GM21528 (cell line): ENCODE data around the gene COMMD9.

ENCODE experiments used
- ATAC-seq: cut with Tn5 transposase; IDR thresholded peaks from one replicate; pipeline ENCODE4 v1.9.1; 2021; ENCODE audit warnings: mild to moderate bottlenecking, moderate library complexity; ENCODE audit not compliant: unreplicated experiment, low FRiP score

COMMD9 gene

DNA sequence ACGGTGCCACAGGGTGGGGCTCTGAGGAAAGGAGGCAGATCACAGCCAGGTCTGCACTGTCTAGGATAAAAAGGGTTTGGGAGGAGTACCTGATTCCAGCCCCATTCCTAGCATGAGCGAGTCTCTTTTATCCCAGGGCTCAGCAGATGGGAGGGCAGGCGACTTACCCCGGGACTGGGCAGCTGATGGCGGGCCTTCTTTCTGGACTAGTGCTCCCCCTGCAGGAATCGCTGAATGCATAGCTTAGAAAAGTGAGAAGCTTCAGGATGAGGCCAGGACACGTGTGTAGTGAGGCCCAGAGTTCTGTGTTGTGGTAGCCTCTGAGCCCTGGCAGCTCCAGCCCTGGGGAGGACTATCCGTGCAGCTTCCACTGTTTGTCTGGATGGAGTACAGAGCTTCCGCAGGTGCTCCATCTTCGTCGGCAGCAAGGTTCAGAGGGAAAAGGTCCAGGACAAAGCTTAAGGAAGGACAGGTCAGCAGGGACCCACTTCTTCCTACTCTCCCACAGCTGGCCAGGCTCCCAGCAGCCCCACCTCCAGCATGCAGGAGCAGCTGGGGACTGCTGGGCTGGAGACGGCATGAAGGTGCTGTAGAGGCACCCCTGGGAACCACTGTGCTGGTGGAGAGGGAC, 30.4 kb downstream of the COMMD9 start:
- no peak for ATAC-seq

DNA sequence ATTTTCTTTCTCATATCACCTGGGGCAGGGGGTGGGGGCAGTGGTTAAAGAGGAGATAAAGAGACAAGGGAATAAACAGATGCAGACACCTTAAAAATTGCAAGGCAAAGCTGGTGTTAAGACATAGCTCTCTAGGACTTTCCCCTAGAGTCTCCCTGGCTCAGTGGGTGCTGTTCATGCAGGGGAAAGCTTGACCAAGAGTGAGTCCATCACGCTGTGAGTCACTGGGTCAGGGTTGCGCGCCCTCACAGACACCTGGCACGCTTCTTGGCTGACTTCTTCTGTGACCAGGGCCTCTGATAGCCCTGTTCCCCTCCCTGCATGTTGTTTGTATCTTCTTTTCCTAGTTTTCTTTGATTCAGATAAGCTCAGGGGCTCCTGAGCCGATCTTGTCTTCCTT, 31.9 kb downstream of the COMMD9 start:
- no peak for ATAC-seq

DNA sequence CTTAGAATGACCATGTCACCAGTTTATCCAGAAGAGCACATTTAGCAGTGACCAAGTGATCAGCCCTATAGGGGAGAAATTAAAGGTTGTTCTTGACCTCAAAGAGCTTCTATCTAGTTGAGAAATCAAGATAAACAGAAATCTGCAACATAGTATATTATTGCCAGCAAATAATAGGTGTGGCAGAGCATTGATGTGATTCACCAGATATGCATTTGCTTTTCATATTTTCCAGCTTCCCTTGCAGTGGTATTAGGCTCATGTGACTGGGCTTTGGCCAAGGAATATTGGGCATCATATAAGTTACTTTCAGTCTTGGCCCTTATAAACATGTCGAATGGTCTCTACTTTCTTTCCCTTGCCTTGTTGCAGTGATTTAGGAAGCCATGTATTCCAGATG, 34.5 kb downstream of the COMMD9 start:
- no peak for ATAC-seq

DNA sequence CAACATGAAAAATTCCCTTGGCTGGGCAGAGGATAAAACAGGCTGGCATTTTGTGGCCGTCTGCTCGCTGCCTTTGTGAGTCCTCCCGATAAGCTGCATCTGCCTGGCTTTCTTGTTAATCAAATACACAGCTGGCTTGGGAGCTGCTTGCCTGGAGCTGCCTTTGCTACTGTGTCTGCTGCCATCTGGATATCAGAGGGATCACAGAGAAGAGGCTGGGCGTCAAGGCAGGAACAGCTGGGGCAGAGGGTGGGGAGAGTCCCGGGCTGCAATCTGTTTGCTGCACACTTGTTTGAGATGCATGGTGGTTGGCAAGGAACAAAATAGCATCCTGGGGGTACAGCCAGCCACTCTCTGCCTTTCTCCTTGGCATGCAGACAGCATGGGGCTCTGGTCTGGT, 36.0 kb downstream of the COMMD9 start:
- no peak for ATAC-seq

DNA sequence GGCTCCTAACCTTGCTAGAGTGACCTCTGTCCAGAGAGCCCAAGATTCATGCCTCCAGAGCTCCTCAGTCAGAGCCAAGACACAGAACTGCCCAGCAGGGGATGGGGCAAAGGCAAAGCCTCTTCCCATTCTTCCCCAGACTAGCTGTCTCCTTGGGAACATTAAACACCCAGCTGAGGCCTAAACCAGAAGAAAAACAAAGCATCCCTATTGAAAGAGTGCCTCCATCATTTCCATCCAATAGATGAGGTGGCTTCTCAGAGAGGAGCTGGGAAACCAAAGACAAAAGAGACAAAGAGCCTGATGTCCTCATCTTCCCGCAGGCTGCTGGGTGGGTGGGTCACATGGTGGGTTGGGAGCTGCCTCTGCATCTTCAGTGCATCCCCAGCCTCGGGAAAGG, 37.4 kb downstream of the COMMD9 start:
- no peak for ATAC-seq

DNA sequence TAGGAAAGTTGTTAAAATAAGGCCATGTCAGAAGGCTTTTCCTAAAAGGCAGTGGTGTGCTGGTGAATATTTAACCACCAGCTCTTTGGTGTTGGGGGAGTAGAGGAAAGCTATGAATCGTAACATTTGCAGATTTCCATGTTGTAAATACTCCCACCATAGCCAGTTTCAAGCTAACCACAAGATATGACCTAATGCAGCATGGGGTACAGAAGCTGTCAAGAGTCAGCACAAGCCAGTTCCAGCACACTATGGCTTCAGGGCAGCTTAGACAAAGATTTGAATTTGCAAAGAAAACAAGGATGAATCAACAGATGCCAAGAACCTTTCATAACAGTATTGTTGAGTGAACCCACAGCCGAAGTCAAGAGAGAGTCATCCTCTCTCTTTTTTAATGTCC, 40.0 kb downstream of the COMMD9 start:
- no peak for ATAC-seq

DNA sequence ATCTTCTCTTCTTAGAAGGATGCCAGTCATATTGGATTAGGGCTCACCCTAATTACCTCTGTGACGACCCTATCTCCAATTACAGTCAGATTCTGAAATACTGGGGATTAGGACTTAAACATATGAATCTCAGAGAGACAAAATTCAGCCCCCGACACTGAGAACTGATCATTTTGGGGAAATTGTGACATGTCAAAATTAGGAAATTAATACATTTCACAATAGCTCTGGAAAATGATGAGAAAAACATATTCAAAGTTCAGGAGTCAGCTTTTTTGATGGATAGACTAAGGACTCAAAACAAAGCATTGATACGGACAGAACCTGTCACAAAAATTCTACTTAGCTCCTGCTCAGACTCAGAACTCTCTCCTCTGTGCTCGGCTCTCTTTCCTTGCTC, 40.8 kb downstream of the COMMD9 start:
- no peak for ATAC-seq

DNA sequence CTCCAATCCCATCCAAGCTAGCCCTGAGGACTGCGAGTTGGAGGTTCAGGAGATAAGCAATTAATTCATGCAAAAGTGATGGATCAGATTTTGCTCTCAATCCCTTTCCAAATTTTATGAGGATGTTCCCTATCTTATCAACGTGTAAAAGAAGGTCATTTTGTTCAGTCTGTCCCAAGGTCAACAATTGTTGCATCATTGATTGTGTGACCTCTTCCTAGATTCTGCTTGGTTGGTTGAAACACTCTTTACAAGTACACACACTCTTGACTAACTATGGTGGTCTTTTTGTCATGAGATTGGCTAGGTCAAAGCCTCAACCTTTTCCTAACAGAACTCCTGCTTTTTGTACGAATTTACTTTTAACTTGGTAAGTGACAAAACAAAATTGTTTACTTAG, 41.7 kb downstream of the COMMD9 start:
- no peak for ATAC-seq

DNA sequence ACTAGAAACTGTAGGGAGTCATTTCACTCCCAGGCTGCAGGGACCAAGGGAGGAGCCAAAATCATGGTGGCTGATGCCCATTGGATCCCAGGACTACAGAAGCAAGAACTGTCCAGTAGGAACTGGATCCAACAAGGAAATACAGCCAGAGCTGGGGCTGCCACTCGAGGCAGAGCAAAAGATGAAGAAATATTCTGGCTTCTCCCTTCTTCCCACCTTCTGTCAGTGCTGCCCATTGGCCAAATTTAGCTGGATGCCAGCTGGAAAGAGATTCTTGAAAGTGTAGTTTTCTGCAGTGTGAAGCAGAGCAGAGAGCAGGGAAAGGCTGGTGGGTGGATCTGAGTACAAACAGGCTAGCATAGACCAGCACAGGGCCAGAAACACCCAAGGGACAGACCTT, 45.6 kb downstream of the COMMD9 start:
- ATAC-seq, result no peak

DNA sequence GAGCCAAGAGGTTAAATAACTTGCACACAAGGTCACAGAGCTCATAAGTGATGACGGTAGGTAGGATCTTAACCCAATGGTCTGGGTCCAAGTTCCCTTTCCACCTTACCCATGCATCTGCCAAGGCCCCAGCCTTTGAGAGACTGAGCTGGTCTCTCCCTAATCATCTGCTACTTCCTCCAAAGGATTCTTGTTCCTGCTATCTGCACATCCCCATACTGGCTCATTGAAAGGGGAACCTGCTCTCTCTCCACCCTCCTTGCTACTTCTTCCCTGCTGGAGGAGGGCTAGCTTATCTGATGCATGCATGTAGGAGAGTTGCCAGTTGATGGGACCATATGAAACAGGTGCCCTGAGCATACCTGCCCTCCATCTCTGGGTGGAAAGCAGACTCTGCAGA, 47.7 kb downstream of the COMMD9 start:
- no peak for ATAC-seq

DNA sequence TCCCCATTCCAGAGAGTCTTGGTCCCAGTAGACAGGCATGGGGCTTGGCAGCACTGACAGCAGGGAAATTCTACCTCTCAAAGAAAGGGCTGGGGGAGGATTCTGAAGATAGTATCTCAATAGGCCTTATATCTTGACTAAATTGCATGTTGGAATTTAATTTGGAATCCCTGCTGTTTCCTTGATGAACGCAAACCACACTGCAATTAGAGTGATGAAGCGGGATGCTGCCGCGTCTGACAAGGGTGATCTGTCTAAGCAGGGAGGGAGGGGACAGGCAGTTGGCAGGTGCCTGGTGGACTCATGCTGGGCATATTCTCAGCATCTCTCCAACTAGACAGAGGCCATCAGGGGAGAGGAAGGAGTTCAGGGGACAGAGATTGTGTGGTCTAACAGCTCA, 48.4 kb downstream of the COMMD9 start:
- ATAC-seq, result no peak

DNA sequence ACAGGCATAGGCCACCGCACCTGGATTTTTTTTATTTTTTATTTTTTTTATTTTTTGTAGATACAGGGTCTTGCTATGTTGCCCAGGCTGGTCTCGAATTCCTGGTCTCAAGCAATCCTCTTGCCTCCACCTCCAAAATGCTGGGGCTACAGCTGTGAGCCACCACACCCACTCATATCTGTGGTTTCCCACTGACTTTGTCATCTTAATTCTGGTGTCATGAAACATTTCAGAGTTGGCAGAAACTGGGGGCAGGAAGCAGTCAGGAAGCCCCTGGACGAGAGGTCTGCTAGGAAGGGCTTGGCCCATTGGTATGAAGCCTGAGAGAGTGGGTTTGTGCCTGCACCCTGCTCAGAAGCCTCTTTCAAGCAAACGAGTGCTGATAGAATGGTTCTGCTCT, 49.1 kb downstream of the COMMD9 start:
- no peak for ATAC-seq

DNA sequence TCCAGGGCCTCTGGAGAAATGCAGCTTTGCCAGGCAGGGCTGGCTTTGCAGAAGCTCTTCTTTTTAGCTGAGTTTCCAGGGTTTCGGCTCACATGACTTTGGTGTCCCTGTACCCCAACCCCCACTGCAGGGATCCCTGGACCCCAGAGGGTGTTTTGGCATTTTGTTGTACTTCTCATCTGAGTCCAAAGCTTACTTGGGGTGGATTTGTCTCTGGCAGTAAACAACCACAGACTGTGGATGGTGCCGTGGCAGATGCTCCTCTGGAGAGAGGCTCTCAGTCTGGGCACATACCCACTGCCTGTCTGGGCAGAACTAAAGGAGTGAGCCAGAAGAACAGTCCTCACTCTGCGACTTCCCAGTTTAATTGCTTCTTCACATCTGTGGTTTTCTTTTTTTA, 49.6 kb downstream of the COMMD9 start:
- ATAC-seq, result no peak

DNA sequence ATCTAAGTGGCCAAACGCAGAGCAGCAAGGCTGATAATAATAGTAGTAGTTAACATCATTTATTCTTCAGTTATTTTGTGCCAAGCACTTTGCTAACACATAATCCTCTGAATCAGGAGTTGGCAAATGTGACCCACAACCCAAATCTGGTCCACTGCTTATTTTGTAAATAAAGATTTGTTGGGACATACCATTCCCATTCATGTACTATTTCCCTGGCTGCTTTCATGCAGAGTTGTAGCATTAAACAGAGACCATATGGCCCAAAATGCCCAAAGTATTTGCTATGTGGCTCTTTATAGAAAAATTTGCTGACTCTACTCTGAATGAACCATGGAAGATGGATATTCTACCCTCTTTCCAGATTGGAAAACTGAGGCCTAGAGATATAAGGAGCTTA, 50.3 kb downstream of the COMMD9 start:
- ATAC-seq, result no peak

DNA sequence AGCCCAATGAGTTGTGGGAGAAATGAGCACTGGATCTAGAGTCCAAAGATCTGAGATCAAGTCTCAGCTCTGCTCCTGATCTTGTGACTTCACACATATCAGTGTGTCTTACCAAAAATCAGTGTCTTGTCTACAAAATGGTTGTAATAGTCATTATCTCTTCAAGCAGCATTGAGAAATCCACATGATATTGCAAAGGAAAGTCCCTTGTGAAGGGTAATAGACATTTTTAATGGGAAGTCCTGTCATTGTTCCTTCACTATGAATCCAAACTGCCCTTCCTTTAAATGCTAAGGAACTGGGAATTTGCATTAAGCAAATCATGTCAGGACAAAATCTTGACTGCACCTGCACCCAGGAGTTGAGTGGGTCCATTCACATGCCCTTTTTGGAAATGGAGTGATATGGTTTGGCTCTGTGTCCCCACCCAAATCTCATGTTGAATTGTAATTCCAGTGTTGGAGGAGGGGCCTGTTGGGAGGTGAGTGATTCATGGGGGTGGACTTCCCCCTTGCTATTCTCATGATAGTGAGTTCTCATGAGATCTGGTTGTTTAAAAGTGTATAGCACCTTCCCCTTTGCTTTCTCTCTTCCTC, 51.1 kb downstream of the COMMD9 start:
- ATAC-seq, result no peak

DNA sequence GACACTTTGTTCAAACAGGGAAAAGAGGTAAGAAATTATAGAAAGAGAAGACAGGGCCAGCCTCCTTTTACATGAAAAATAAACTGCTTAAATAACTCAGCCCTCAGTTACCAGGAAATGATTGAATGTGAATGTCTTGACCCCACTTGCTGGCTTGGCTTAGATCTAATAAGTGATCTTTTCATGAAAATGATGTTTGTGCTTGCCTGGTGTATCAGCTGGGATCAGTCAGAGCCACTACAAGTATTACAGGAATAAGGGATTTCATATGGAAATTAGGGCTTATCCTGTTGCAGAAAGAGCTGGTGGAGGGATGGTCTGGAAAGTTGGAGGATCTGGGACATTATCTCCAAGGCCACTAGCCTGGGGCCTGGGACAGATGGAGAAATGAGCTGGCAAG, 51.8 kb downstream of the COMMD9 start:
- no peak for ATAC-seq

DNA sequence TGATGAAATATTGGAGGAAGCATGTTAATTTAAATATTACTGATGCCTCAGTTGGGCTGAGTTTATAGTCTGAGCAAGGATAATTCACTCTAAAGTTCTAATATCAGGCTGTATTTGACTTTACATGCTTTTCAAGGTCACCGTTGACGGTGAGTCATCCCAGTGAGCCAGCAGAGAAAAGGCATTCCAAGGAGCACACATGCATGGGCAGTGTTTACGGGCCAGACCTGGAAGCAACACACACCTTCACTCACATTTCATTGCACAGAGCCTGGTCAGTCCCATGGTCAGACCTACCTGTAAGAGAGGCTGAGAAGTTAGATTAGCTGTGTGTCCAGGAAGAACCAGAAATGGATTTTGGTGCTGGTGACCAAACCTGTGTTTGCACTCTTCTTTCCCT, 53.5 kb downstream of the COMMD9 start:
- no peak for ATAC-seq

DNA sequence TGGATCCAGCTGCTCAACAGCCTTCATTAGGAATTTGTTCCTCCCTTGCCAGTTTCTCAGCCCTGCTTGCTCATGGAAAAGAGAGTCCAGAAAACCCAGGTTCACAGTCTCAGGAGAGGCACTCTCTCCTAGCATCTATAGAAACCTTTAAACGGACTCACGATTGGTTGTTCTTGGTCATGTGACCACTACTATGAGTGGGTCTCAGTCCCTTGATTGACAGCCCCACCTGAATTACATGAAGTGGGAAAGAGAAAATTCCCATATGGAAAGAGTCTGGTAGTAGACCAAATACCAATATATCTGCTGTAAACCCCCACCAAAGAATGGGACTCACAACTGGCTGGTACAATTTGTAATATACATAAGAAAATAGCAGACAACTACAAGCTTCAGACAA, 54.4 kb downstream of the COMMD9 start:
- ATAC-seq, result no peak

DNA sequence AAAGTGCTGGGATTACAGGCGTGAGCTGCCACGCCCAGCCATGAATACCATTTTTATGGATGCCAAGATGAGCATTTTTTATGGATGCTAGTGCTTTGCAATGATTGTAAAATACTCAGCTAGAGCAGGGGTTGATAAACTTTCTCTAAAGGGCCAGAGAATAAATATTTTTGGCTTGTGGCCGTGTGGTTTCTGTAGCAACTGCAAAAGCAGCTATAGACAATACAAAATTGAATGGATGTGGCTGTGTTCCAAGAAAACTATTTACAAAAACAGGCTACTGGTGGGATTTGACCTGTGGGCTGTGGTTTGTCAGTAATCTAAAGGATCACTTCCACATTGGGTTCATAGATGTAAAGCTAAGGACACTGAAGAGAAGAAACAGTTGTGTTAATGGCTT, 56.0 kb downstream of the COMMD9 start:
- no peak for ATAC-seq

DNA sequence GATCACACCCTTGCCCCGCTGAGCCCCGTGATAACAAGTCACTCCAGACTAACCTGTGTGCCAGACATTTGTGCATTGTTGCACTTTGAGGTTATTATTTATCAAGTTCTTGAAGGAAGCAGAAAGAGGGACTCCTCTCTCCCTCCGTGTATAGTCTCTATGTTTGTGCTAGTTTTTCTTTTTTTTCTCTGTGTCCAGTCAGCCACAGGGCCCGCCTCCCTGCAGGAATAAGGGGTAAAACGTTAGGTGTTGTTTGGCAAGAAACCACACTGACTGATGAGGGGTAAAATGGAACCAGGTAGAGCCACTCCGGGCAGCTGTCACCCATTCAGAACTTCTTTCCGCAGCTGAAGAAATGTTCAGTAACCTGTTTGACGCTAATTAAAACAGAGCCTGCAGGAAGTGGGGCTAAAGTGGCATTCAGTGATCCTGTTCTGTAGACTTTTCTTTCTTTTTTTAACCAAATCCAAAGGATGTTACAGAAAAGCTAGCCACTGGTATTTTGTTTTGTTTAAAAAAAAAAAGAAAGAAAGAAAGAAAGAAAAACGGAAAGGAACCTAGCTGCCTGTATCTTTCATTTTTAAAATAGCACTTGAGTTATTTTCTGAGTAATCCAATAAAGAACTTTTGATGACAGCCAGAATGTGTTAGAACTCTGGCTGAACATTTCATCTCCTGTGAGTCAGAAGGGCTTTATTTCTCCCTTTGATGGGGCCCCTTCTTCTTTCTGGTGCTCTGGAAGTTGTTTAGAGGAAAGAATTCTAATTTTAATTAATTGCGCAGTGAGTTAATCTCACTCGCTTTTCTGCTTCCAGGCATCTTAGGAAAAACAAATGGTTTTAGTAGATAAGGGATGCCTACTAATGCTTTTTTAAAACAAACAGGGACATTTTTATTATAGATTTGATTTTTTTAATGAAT, 58.2 kb downstream of the COMMD9 start:
- ATAC-seq, result no peak

DNA sequence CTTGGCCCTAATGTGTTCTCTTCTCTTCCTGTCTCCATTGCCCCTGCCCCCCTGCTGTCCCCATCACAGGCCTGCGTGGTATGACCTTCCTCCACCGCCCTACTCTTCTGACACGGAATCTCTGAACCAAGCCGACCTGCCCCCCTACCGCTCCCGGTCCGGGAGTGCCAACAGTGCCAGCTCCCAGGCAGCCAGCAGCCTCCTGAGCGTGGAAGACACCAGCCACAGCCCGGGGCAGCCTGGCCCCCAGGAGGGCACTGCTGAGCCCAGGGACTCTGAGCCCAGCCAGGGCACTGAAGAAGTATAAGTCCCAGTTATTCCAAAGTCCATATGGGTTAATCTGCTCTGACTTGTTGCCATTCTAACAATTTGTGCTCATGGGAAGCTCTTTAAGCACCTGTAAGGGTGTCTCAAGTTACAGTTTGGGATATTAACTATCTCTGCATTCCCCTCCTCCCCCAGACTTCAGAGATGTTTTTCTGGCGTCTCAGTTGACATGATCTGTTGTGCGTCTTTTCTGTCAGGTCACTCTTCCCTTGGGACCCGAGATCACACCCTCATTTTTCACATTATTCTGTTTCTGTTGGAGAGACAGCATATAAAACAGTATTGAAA, 60.0 kb downstream of the COMMD9 start:
- ATAC-seq, result no peak
